SW 1271 (cell line): ENCODE data around the gene PRXL2B.
"Not testable (repeated sequence)": the region's sequence is repeated elsewhere in the genome, so short reads cannot be mapped to it uniquely, and the experiment has no call there.

ENCODE experiments used
- DNase-seq, 2 experiments: peaks; one replicate each; lab custom pipeline; 2025; lab: John Stamatoyannopoulos, UW

The PRXL2B gene

DNA sequence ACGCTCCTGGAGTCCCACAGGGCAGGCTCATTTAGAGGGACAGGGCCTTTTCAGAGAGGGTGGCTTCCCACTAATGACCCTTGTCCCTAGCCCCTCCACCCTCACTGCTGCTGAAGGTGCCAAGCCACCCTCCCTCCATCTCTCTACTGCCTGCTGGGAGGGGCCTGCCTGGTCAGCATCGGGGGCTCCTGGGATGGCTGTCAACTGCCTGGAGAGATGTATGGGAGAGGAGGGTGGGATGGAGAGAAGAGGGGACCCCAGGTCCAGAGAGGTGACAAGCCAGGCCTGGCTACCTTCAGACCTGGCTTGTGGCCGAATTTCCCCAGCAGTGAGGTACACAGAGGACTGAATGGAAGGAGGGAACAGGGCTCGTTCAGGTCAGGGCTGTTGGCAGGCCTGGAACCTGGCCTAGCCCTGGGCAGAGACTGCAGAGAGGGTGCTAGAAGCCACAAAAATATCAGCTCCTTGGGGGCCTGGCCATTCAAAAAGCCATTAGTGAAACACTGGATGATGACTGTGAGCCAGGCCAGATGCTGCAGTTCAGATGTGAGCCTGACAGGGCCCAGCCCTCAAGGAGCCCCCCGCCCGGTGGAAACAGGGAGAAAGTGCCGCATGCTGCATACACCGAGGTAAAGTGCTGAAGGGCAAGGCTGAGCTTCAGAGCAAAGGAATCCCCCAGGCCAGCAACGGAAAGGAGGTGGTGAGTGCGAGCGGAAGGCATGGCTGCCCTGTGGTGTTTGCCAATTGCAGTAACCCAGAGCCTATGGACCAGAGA lies 26.2 kb downstream of the PRXL2B start:
- no peak for DNase-seq

DNA sequence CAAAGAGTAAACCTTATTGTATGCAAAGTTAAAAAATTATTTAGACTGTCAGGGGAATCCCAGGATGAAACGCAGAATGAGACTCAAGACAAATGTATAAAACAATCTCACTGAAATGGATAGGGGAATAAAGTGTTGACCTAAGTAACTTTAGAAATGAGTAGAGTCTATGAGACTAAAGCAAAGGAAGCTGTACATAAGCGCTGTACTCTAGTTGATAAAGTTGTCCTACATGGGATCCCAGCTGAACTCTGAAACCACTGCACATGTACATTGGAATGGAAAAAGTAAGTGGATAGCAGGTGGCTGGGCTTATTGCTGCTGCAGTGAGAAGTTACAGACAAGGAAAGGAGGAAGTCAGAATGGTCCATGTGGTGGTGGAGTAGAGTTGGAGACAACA lies 27.6 kb downstream of the PRXL2B start:
- no peak for DNase-seq

DNA sequence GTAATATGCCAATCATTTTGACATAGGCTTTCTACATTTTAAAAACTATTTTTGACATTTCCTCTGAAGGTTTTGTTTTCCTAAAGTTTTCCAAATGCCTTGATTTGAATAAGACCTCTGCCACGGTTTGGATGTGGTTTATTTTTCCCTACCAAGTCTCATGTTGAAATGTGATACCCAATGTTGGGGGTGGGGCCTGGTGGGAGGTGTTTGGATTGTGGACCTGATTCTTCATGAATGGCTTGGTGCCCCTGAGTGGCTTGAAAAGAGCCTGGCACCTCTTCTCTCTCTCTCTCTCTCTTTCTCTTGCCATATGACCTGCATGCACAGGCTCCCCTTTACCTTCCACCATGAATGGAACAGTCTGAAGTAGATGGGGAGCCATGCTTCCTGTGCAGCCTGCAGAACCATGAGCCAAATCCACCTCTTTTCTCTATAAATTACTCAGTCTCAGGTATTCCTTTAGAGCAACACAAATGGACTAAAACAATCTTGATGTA lies 31.4 kb downstream of the PRXL2B start:
- no peak for DNase-seq

DNA sequence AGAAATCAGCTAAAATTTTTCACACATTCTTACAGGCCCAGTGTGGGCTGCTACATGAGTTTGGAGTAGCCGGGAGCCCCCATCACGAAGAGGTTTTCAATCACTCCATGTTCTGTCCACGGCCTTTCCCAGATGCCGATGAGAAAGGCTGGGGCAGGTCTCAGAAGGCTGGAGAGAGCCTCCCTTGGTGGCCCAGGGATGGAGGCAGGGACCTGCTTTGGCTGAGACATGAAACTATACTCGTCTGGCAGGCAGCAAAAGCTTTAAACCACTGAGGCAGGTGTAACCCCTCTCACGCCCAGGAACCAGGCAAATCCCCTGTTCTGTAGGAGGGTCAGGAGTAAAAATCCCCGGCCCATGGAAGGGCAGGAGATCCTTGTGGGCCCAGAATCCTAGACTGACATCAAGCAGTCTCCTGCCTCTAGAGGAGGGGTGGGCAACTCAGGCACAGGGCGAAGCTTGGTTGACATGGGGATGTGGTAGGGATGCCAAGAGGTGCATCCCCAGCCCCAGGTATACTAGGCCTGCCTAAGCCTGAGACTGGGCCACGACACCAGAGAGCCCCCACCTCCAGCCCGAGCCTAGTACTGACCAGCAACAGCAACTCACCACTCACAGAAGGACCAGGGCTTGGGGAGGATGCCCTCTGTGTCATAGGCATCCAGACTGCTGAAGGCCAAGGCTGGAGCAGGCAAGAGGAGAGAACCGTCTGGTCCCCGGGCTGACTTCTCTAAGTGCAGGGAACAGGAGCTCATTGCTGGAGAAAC lies 37.2 kb downstream of the PRXL2B start:
- DNase-seq, result no peak

DNA sequence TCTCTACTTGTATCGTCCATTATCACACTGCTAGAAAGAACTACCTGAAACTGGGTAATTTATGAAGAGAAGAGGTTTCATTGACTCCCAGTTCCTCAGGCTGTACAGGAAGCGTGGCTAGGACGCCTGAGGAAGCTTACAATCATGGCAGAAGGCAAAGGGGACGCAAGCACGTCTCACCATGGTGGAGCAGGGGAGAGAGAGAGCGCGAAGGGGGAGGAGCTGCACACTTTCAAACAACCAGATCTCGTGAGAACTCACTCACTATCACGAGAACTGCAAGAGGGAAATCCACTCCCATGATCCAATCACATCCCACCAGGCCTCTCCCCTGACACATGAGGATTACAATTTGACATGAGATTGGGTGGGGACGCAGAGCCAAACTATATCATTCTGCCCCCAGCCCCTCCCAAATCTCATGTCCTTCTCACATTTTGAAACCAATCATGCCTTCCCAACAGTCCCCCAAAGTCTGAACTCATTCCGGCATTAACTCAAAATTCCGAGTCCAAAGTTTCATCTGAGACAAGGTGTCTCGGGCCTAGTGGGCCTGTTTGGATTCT lies 38.2 kb downstream of the PRXL2B start:
- no peak for DNase-seq

DNA sequence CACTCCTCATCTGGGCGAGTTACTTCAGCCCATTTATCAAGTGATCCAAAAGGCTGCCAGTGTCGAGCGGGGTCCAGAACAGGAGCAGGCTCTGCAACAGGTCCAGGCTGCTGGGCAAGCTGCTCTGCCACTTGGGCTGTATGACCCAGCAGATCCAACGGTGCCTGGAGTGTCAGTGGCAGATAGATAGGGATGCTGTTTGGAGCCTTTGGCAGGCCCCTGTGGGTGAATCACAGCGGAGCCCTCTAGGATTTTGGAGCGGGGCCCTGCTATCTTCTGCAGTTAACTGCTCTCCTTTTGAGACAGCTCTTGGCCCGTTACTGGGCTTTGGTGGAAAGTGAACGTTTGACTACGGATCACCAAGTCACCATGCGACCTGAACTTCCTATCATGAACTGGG lies 38.7 kb downstream of the PRXL2B start:
- no peak for DNase-seq

DNA sequence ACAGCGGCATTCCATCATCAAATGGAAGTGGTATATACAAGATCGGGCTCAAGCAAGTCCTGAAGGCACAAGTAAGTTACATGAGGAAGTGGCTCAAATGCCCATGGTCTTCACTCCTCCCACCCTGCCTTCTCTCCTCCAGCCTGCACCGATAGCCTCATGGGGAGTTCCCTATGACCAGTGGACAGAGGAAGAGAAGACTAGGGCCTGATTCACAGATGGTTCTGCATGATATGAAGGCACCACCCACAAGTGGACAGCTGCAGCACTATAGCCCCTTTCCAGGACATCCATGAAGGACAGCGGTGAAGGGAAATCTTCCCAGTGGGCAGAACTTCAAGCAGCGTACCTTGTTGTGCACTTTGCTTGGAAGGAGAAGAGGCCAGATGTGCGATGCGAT lies 39.2 kb downstream of the PRXL2B start:
- DNase-seq, result not testable (repeated sequence)

DNA sequence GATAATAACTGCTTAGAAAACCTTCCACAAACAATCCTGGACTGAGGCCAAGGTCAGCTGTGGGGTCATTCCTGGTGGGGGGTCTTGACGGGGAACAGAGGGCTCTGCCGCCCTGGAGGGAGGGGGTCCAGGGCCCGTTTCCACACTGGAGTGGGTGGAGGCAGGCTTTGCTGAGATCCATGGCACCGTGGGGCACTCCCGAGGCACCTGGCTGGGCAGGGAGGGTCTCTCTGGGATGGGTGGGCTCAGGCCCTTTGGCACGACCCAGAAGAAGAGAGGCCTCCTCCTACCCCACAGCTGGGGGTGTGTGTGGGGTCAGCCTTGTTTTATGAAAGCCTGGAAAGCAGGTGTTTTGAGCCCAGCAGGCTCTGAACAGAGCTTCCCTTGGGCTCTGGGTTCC lies 41.2 kb downstream of the PRXL2B start:
- no peak for DNase-seq

DNA sequence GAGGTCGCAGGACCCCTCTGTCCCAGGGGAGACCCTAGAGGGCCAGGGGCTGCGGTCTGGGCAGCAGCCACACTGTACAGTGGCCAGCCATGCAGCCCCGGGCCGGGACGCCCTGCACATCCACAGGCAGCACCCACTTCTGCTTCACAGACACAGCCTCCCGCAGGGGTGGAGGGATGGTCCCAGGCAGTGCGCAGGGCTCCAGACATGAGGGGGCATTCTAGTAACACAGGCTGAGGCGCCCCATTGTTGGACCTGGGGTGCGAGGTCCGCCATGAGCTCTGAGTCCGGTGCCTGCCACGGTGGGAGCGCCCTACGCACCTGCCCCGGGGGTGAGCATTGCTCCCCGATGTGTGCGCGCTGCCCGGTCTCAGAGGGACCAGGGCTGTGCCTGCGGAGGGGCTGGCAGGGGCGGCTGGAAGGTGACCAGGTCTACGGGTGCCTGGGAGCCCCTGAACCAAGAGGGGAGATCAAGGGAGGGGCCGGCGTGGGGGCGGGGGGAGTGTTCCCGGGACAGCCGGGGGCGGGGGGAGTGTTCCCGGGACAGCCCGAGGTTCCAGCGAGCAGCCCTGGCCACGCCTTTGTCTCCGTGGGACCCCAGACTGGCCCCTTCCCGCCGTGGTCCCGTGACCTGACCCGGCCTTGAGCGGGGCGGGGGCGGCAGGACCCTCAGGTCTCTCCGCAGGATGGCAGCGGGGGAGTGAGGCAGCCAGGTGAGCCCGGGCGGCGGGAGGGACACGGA lies 41.8 kb downstream of the PRXL2B start:
- DNase-seq, result no peak

DNA sequence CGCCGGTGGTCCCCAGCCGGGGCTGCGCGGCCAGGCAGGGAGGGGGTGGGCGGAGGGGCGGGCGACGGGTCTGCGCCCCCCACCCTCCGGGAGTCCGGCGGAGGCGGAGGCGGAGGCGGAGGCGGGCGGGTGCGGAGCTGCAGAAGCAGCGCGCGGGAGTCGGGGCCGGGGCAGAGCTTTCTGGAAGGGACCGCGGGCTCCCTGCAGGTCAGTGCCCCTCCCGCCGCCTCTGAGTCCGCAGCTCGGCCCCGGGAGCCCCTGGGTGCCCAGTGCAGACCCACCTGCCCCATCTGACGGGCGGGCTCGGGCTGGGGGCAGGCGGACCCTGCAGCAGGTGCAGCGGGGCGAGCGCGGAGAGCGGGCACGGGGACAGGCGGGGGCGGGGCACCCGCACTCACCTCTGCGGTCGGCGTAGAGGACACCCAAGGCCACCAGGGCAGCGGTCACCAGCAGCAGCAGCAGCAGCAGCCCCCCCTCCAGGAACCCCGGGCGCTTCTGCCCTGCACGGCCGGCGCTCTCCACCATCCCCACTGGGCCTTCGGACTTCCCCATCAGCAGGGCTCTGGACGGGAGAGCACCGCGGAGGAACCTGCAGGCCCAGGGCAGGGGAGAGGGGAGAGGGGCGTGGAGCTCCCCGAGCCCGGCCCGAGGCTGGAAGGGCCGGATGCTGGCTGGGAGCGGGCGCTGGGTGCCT lies 42.5 kb downstream of the PRXL2B start:
- DNase-seq, result no peak

DNA sequence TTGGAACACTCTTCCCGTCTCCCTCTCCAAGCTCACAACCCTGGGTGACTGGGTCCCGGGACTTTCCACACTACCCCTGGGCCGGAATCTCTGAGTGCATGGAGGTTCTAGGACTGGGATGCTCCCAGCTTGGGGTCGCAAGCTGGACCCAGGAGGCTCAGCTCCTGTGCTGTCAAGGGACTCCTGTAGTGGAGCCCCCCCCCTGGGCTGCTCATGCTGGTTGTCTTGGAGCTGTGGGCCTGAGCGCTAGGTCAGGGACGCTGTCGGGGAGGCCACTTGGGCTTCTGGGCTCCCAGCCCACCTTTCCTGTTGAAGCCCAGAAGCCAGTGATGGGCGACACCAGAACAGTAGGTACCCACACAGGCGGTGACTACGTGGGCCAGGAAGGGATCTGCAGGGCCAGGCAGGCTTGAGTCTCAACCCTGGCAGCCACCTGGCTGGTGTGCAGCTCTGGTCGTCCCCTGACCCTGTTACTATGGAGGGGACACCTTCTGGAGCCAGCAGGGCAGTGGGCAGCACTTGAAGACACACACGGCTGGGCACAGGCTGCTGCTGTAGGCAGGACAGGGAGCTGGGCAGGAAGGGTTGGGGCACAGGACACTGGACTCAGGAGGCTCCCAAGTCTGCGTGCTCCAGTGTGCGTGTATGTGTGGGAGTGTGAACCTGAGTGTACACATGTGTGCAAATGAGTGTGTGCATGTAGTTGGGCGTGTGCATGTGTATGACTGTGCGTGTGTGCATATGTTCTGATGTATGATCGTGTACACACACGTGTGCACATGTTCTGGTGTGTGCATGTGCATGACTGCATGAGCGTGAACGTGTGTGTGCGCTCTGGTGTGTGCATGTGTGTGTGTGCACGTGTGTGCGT lies 43.3 kb downstream of the PRXL2B start:
- DNase-seq, result no peak

DNA sequence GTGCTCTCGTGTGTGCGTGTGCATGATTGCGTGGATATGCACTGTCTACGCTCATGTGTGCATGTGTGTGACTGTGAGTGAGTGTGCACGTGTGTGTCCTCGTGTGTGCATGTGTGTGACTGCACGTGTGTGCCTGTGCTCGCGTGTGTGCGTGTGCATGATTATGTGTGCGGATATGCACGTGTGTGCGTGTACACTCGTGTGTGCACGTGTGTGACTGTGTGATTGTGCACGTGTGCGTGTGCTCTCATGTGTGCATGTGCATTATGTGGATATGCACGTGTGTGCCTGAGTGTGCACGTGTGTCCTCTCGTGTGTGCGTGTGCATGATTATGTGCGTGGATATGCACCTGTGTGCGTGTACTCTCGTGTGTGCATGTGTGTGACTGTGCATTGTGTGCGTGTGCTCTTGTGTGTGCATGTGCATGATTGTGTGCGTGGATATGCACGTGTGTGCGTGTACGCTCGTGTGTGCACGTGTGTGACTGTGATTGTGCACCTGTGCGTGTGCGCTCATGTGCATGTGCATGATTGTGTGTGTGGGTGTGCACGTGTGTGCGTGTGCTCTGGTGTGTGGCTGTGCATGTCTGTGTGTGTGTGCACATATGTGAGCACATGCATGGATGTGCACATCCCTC lies 44.0 kb downstream of the PRXL2B start:
- no peak for DNase-seq

DNA sequence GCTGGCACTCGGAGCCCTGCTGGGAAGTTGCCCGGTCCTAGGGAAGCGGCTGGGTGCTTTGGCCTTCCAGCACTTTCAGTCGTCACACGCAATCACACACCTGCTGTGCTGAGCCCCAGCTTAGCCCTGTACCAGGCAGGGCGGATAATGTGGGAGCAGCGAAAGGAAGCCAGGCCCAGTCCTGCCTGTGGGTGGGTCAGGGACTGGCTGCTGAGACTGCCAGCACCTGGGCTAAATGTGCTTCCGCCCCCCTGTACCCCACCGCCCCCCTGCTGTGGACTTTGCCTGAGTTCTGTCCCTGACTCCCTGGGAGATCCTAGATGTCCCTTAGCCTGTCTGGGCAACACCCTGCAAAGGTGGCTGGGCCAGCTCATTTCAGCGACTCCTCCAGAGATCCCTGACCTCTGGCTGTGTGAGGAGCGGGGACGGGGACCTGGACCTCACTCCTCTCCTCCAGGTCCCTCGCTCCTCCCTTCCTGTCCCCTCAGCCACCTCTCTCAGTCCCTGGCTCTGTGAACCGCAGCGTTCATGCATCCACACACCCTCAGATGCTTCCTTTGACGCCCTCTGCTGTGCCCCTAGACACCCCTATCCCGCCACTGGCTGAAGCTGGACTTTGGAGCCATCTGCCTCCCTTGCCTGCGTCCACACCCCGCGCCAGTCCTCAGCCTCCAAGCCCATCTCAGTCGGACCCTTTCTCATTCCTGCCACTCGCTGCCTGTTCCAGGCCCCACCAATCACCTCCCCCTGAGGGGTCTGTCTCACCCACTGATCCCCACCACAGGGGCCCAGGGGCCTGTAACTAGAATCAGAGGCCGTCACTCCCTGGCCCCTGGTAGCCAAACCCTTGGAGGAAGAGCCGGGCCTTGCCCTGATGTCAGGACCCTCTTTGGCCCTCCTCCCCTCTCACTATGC lies 44.8 kb downstream of the PRXL2B start:
- DNase-seq, result no peak

DNA sequence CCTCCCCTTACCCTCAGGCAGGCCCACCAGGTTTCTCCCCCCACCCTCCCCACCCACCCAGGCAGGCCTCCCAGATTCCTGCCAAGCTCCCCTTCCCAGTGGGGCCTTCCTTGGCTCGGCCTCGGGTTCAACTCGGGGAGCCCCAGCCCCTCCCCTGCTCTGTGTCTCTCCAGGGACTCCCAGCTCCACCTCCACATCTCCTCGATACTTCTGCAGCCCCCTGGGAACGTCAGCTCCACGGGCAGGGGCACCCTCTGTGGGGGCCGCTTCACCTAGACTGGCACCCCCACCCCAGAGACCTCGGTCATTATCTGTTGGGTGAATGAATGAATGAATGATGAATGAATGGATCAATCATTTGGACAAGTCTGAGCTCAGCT lies 45.5 kb downstream of the PRXL2B start:
- DNase-seq, result no peak

DNA sequence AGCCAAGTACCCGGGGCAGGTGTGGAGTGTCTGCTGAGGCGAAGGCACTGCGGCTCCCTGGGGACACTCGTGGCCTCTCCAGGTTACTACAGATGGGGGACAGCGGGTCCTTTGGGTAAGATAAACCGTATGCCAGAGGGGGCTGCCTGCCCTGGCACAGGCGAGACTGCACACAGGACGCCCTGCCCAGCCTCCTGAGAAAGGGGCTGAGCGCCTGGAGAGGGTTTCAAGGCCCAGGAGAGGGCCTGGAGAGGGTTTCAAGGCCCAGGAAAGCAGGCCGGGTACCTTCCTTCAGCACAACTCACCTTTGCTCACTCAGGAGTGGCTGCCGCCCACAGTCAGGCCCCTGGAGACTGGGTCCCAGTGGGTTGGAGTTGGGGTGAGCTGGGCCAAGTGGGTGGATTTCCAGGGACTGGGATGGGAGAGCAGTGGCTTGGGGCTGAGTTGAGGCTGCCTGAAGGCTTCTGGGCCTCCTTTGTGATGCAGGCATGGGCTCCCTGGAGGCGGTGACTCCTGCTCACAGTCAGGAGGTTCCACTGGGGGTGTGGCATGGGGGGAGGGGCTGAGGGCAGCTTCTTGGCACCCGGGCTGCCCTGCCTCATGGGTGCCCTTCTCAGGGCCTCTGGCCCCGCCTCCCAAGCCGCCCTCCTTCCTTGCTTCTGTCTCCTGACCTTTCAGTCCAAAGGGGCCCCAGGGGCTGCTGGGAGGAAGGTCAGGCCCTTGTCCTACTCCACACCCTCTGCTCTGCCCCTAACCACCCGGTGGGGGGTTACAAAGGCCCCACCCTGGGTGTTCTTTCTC lies 46.2 kb downstream of the PRXL2B start, which contains the start of gene MMEL1:
Gene MMEL1, minus strand, starts transcription at position 456 of the 801 bp plus-strand sequence. CDS start 3,532 bp downstream, outside the sequence.
- DNase-seq, result no peak

DNA sequence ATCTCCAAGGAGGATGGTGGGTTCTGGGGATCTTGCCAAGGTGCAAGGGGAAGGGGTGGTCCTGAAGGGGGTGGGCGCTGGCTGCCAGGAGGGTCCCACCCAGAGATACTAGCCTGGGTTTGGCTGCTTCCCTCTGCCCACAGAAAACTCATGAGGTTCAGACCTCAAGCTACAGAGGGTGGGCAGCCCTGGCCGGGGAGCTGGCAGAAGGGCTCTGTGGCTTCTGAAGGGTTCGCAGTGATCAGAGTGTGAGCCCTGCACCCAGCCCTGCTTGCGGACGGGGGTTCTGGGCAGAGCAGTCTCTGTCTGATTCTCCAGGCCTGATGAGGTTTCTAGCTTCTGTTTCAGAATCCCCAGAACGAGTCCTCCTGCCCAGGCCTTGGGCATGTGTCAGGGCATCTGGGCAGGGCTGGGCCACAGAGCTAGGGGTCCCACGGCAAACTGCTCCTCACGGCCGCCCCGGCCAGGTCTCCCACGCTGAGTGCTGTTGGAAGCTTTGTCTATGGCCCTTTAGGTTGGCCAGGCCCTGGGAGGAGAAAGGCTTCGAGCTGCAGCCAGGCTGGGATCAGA lies 46.9 kb downstream of the PRXL2B start:
- no peak for DNase-seq

DNA sequence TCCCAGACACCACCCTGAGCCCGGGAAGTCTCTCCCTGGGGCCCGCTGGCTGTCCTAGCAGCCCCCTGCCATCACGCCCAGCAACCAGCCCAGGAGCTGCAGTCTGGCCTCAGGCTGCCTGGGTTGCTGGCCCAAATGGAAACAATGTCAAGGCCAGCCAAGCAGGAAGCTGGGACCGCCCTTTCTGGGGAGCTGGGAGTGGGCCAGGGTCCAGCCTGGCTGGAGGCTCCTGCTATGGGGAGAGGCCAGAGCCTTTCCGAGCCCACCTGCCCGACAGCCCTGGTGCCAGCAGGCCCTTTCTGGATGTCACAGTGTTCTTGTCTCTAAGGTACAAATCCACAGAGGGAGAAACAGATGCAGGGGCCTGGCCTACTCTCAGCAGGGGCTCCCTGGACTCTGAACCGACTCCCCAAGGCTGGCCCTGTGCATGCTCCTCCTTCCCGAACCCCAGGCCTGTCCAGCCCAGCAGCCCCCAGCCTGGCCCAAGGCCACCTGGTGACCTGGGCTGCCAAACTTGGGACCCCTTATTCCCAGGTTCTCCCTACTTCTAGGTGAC lies 47.4 kb downstream of the PRXL2B start:
- DNase-seq, result no peak
